H1 (cell line): ENCODE results near the gene ARHGAP6. TPM values are rescaled to one million over a fixed set of nuclear protein-coding genes. Genes with fewer than 3 reads are reported as not detected.

ENCODE experiments used
- CHD7 ChIP-seq: fragments of 300-600 bp; sonication (generic); IDR thresholded peaks from 2 replicates; pipeline ENCODE4 v1.7.1; 2012; ENCODE audit warnings: low read length, moderate library complexity, mild to moderate bottlenecking, inconsistent platforms; ENCODE audit not compliant: insufficient replicate concordance
- FOSL1 ChIP-seq: IDR thresholded peaks from 2 replicates; pipeline ENCODE4 v1.6.1; 2011; ENCODE audit warnings: mild to moderate bottlenecking, low read depth, low read length, moderate library complexity; ENCODE audit not compliant: insufficient read depth
- JUND ChIP-seq: IDR thresholded peaks from 2 replicates; pipeline ENCODE4 v1.6.1; 2011; ENCODE audit warnings: mild to moderate bottlenecking, improper control_type of control experiment, low read length
- PHF8 ChIP-seq: fragments of 200-600 bp; sonication (generic); conservative IDR thresholded peaks from 2 replicates; pipeline ENCODE4 v1.7.1; 2012; ENCODE audit warnings: low read depth, mild to moderate bottlenecking, inconsistent platforms, low read length, moderate library complexity
- POLR2A ChIP-seq, 2 experiments: IDR thresholded peaks; 1 replicate in 1 of 2; 2 replicates in 1 of 2; pipeline ENCODE4 v1.6.1; 2011; ENCODE audit warnings: low read depth in 2 of 2, low read length in 2 of 2, mild to moderate bottlenecking in 2 of 2; ENCODE audit errors: control extremely low read depth in 1 of 2
- polyA plus RNA-seq, 7 experiments: library from polyadenylated mRNA; depleted of rRNA in 3 of 7; stranded (reverse) in 5 of 7; unstranded in 2 of 7; fragments of >200 nt in 5 of 7; fragments of 200-250 nt in 2 of 7; gene quantifications; 1 replicate in 5 of 7; 2 replicates in 1 of 7; 4 replicates in 1 of 7; pipeline versions ENCODE4 v1.2.1 to v1.2.3, GENCODE V29; 2011 to 2013; ENCODE audit warnings: missing spikeins in 2 of 7, mixed read lengths in 2 of 7
- total RNA-seq: library from RNA; stranded (reverse); fragmentation: NEBNext Ultra II Directional; extraction: Animal tissue kit (Norgen Biotek cat#: 25700); gene quantifications from 2 replicates; pipeline ENCODE4 v1.2.1, GENCODE V29; 2021

The ARHGAP6 gene
- total and polyA plus RNA-seq, 2 of the 8 experiments (the other 6 are each of a cell fraction or from before 2014, with no cell fraction given), result 0.35 to 0.82 TPM

- TF ChIP-seq CHD7 (no peak), PHF8 (no peak), FOSL1 (no peak), POLR2A (IDR thresholded peaks at IDR 0.05; ENCODE audit: control extremely low read depth in 1 of 2, low read depth in 2 of 2, low read length in 2 of 2) (no peak), JUND (no peak)
These were observed 203.1 kb downstream of the ARHGAP6 start (continued) for GRCh38 chrX:11462648-11463047.
